ENCODE measurements around the gene ANXA7. TPM values are rescaled to one million over a fixed set of nuclear protein-coding genes. Genes with fewer than 3 reads are reported as not detected.
"Not testable (repeated sequence)": the region's sequence is repeated elsewhere in the genome, so short reads cannot be mapped to it uniquely, and the experiment has no call there.

The ANXA7 gene

GRCh38 chr10:73333202-73333601, 80.7 kb downstream of the ANXA7 start:
- H2AK5ac ChIP-seq (ENCODE audit: low read length) = no peak overlapping the region
- no peaks in the 10 kb centered on the region for H3K4me1 ChIP-seq (ENCODE audit: control insufficient read depth, low read depth, low read length)
- no peak overlapping the region for H3K4ac ChIP-seq (ENCODE audit: low read depth, low read length)
- H2BK15ac ChIP-seq (replicated peaks; ENCODE audit: low read depth) = no peak overlapping the region
- no peak overlapping the region for H3K4me3 ChIP-seq (ENCODE audit: low read length)
- H3K23ac ChIP-seq (ENCODE audit: low read length) = no peak overlapping the region
- H3K56ac ChIP-seq (ENCODE audit: low read length) = no peak overlapping the region
- no peak overlapping the region for H3K9ac ChIP-seq (ENCODE audit: low read length)
- H3K4me2 ChIP-seq (ENCODE audit: low read length) = no peak overlapping the region
- no peak overlapping the region for H3K27ac ChIP-seq (ENCODE audit: low read depth, low read length)
- no peaks in the 10 kb centered on the region for H3K36me3 ChIP-seq (ENCODE audit: control insufficient read depth, insufficient read depth, low read length)
- H4K5ac ChIP-seq (ENCODE audit: low read length) = no peak overlapping the region
- no peaks in the 10 kb centered on the region for H3K79me2 ChIP-seq (ENCODE audit: control insufficient read depth, insufficient read depth, low read length)
- no peaks in the 10 kb centered on the region for H3K79me1 ChIP-seq (ENCODE audit: low read length)
- H2BK120ac ChIP-seq (ENCODE audit: low read depth, low read length) = no peak overlapping the region
- no peaks in the 10 kb centered on the region for H3K27me3 ChIP-seq (ENCODE audit: insufficient read depth, low read length, poor library complexity)
- DNase-seq = no peak
- no peak overlapping the region for H2BK5ac ChIP-seq (ENCODE audit: low read length)
- H3K18ac ChIP-seq (ENCODE audit: low read length) = no peak overlapping the region
- no peak overlapping the region for H4K8ac ChIP-seq (ENCODE audit: low read depth, low read length)
- WGBS (ENCODE audit: extremely low coverage, insufficient coverage, low lambda C conversion rate) = no CpG with 5 or more reads among the region's 1 CpG

GRCh38 chr10:73332379-73332778, 81.5 kb downstream of the ANXA7 start:
- no CpG with 5 or more reads among the region's 2 CpGs for WGBS (ENCODE audit: extremely low coverage, insufficient coverage, low lambda C conversion rate)
- Histone ChIP-seq H3K4me2 (ENCODE audit: low read length) (no peak overlapping the region), H4K5ac (ENCODE audit: low read length) (no peak overlapping the region), H2AK5ac (ENCODE audit: low read length) (no peak overlapping the region), H3K4me1 (ENCODE audit: control insufficient read depth, low read depth, low read length) (no peaks in the 10 kb centered on the region), H2BK15ac (replicated peaks; ENCODE audit: low read depth) (no peak overlapping the region), H3K79me2 (ENCODE audit: control insufficient read depth, insufficient read depth, low read length) (no peaks in the 10 kb centered on the region), H3K9ac (ENCODE audit: low read length) (no peak overlapping the region), H3K4ac (ENCODE audit: low read depth, low read length) (no peak overlapping the region), H3K36me3 (ENCODE audit: control insufficient read depth, insufficient read depth, low read length) (no peaks in the 10 kb centered on the region), H3K18ac (ENCODE audit: low read length) (no peak overlapping the region), H3K56ac (ENCODE audit: low read length) (no peak overlapping the region), H3K27ac (ENCODE audit: low read depth, low read length) (no peak overlapping the region), H2BK120ac (ENCODE audit: low read depth, low read length) (no peak overlapping the region), H3K27me3 (ENCODE audit: insufficient read depth, low read length, poor library complexity) (no peaks in the 10 kb centered on the region), H3K79me1 (ENCODE audit: low read length) (no peaks in the 10 kb centered on the region), H3K4me3 (ENCODE audit: low read length) (no peak overlapping the region), H2BK5ac (ENCODE audit: low read length) (no peak overlapping the region), H3K23ac (ENCODE audit: low read length) (no peak overlapping the region), H4K8ac (ENCODE audit: low read depth, low read length) (no peak overlapping the region)
- peak; percentile 6 for DNase-seq

GRCh38 chr10:73328523-73328922, 85.3 kb downstream of the ANXA7 start:
- H2BK15ac ChIP-seq (replicated peaks; ENCODE audit: low read depth); H2BK120ac ChIP-seq (ENCODE audit: low read depth, low read length); H3K4ac ChIP-seq (ENCODE audit: low read depth, low read length); H3K4me3 ChIP-seq (ENCODE audit: low read length); H3K27ac ChIP-seq (ENCODE audit: low read depth, low read length); H3K23ac ChIP-seq (ENCODE audit: low read length); H3K27me3 ChIP-seq (ENCODE audit: insufficient read depth, low read length, poor library complexity); H3K4me2 ChIP-seq (ENCODE audit: low read length); H3K4me1 ChIP-seq (ENCODE audit: control insufficient read depth, low read depth, low read length); H3K36me3 ChIP-seq (ENCODE audit: control insufficient read depth, insufficient read depth, low read length); H4K8ac ChIP-seq (ENCODE audit: low read depth, low read length); H2AK5ac ChIP-seq (ENCODE audit: low read length); DNase-seq; H4K5ac ChIP-seq (ENCODE audit: low read length); H3K56ac ChIP-seq (ENCODE audit: low read length); H3K79me1 ChIP-seq (ENCODE audit: low read length); H2BK5ac ChIP-seq (ENCODE audit: low read length); H3K18ac ChIP-seq (ENCODE audit: low read length); H3K9ac ChIP-seq (ENCODE audit: low read length); H3K79me2 ChIP-seq (ENCODE audit: control insufficient read depth, insufficient read depth, low read length): not testable (repeated sequence)
- no CpG with 5 or more reads among the region's 1 CpG for WGBS (ENCODE audit: extremely low coverage, insufficient coverage, low lambda C conversion rate)

GRCh38 chr10:73325290-73325689, 88.6 kb downstream of the ANXA7 start:
- not testable (repeated sequence) for H3K4me3 ChIP-seq (ENCODE audit: low read length); H2AK5ac ChIP-seq (ENCODE audit: low read length); H3K18ac ChIP-seq (ENCODE audit: low read length); H2BK120ac ChIP-seq (ENCODE audit: low read depth, low read length); H3K27ac ChIP-seq (ENCODE audit: low read depth, low read length); H3K9ac ChIP-seq (ENCODE audit: low read length); H3K36me3 ChIP-seq (ENCODE audit: control insufficient read depth, insufficient read depth, low read length); H3K4me1 ChIP-seq (ENCODE audit: control insufficient read depth, low read depth, low read length); H2BK15ac ChIP-seq (replicated peaks; ENCODE audit: low read depth); H3K23ac ChIP-seq (ENCODE audit: low read length); H4K8ac ChIP-seq (ENCODE audit: low read depth, low read length); H3K79me1 ChIP-seq (ENCODE audit: low read length); H4K5ac ChIP-seq (ENCODE audit: low read length); H3K79me2 ChIP-seq (ENCODE audit: control insufficient read depth, insufficient read depth, low read length); H3K4me2 ChIP-seq (ENCODE audit: low read length); H3K56ac ChIP-seq (ENCODE audit: low read length); H2BK5ac ChIP-seq (ENCODE audit: low read length); DNase-seq; H3K27me3 ChIP-seq (ENCODE audit: insufficient read depth, low read length, poor library complexity); H3K4ac ChIP-seq (ENCODE audit: low read depth, low read length)
- no CpG with 5 or more reads among the region's 4 CpGs for WGBS (ENCODE audit: extremely low coverage, insufficient coverage, low lambda C conversion rate)

Small RNAs within 50 kb of the gene (small RNA-seq; reads per million reads assigned to genes)
- not detected for gene RF00019 (ENCODE audit: insufficient read depth)
